HCT116 (cell line): Measurements from ENCODE around the gene CYBRD1. TPM values are rescaled to one million over a fixed set of nuclear protein-coding genes. Genes with fewer than 3 reads are reported as not detected.

Experiments
- ATAC-seq: fragments of 200-7000 bp; cut with Tn5 transposase; 2 replicates; pipeline ENCODE4 v1.9.1; 2020; ENCODE audit warnings: mild to moderate bottlenecking, moderate library complexity
- BruUV-seq: library from RNA; stranded (reverse); fragments of 400-500 nt; replicated peaks from 2 replicates; lab custom pipeline; 2021; lab: Mats Ljungman, UMichigan
- CTCF ChIA-PET: fragments of 300-600 bp; sonication (Branson Sonifier 250); formaldehyde crosslinking; loops from one replicate; lab custom pipeline; 2021; ENCODE audit warnings: antibody characterized with exemption; lab: Charles Lee
- POLR2A ChIA-PET: fragments of 300-600, 350-600 bp; sonication (Branson Sonifier 250); formaldehyde crosslinking; loops from one replicate; lab custom pipeline; 2021; ENCODE audit warnings: antibody characterized with exemption; lab: Charles Lee
- RAD21 ChIA-PET, 2 experiments: fragments of 300-600 bp; sonication (Branson Sonifier 250); formaldehyde crosslinking; loops; one replicate each; lab custom pipeline; 2023; ENCODE audit warnings: low total read pairs in 2 of 2; ENCODE audit not compliant: uncharacterized antibody in 2 of 2, unreplicated experiment in 2 of 2, low non-redundant PET in 1 of 2; lab: Charles Lee
- DNase-seq: peaks from one replicate; pipeline ENCODE4 v3.0.0-alpha.2; 2010; ENCODE audit warnings: low read depth, low spot score
- H2AFZ ChIP-seq: fragments of 200-600 bp; shearing (Covaris generic), sonication (generic); 2 replicates; pipeline ENCODE4 v1.6.1; 2017; ENCODE audit warnings: low read depth, mixed run types, mixed read lengths, antibody characterized with exemption, low read length; ENCODE audit not compliant: poor library complexity, severe bottlenecking
- H3K27ac ChIP-seq: 2 replicates; pipeline ENCODE4 v1.5.1; 2012; ENCODE audit warnings: low read depth, low read length
- H3K27me3 ChIP-seq: fragments of 200-600 bp; sonication (generic); 2 replicates; pipeline ENCODE4 v1.6.1; 2016; ENCODE audit warnings: mixed run types, low read length, mixed read lengths; ENCODE audit not compliant: insufficient read depth
- H3K36me3 ChIP-seq, 2 experiments: fragments of 200-500 bp in 1 of 2; fragments of 200-600 bp in 1 of 2; sonication (Bioruptor generic) in 1 of 2; sonication (generic) in 1 of 2; 2 replicates each; pipeline versions ENCODE4 v1.5.1 to v1.6.1; 2014 to 2016; ENCODE audit warnings: low read length in 2 of 2, inconsistent platforms in 1 of 2, mixed read lengths in 1 of 2, mixed run types in 1 of 2; ENCODE audit not compliant: insufficient read depth in 2 of 2, control insufficient read depth in 1 of 2
- H3K4me1 ChIP-seq, 2 experiments: fragments of 200-600 bp in 1 of 2; sonication (generic) in 1 of 2; 2 replicates each; pipeline versions ENCODE4 v1.5.1 to v1.6.1; 2012 to 2017; ENCODE audit warnings: low read length in 2 of 2, inconsistent platforms in 1 of 2, mild to moderate bottlenecking in 1 of 2, mixed read lengths in 1 of 2, mixed run types in 1 of 2, moderate library complexity in 1 of 2; ENCODE audit not compliant: insufficient read depth in 2 of 2, control insufficient read depth in 1 of 2
- H3K4me2 ChIP-seq: fragments of 200-600 bp; sonication (generic); 2 replicates; pipeline ENCODE4 v1.6.1; 2017; ENCODE audit warnings: mixed run types, low read length, mixed read lengths
- H3K4me3 ChIP-seq, 2 experiments: fragments of 200-600 bp in 1 of 2; sonication (generic) in 1 of 2; replicated peaks in 1 of 2; 2 replicates each; pipeline ENCODE4 v1.5.1; 2011 to 2016; ENCODE audit warnings: low read length in 2 of 2, control low read depth in 1 of 2, low read depth in 1 of 2, mild to moderate bottlenecking in 1 of 2, mixed read lengths in 1 of 2, mixed run types in 1 of 2
- H3K79me2 ChIP-seq: fragments of 200-600 bp; sonication (generic); 2 replicates; pipeline ENCODE4 v1.6.1; 2017; ENCODE audit warnings: mild to moderate bottlenecking, mixed run types, low read length, moderate library complexity, mixed read lengths; ENCODE audit not compliant: insufficient read depth
- H3K9ac ChIP-seq: fragments of 200-600 bp; sonication (generic); 2 replicates; pipeline ENCODE4 v1.6.1; 2016; ENCODE audit warnings: low read length, mixed read lengths
- H3K9me2 ChIP-seq: fragments of 200-600 bp; sonication (generic), shearing (Covaris generic); 2 replicates; pipeline ENCODE4 v1.6.1; 2017; ENCODE audit warnings: mixed run types, mild to moderate bottlenecking, moderate library complexity; ENCODE audit not compliant: insufficient read depth
- H3K9me3 ChIP-seq, 2 experiments: fragments of 200-500 bp in 1 of 2; fragments of 200-600 bp in 1 of 2; sonication (Bioruptor generic) in 1 of 2; sonication (generic) in 1 of 2; 2 replicates each; pipeline ENCODE4 v1.6.1; 2014 to 2017; ENCODE audit warnings: low read length in 2 of 2, mixed read lengths in 2 of 2, inconsistent platforms in 1 of 2, low read depth in 1 of 2, mild to moderate bottlenecking in 1 of 2, mixed run types in 1 of 2, moderate library complexity in 1 of 2; ENCODE audit not compliant: control insufficient read depth in 1 of 2, insufficient read depth in 1 of 2
- H4K20me1 ChIP-seq: fragments of 200-600 bp; sonication (generic), shearing (Covaris generic); 2 replicates; pipeline ENCODE4 v1.6.1; 2017; ENCODE audit warnings: mixed run types, mild to moderate bottlenecking, moderate library complexity; ENCODE audit not compliant: insufficient read depth
- CBX3 ChIP-seq: IDR thresholded peaks from 2 replicates; pipeline ENCODE4 v1.6.1; 2012; ENCODE audit warnings: low read depth
- CTCF ChIP-seq, 3 experiments: fragments of 200-600 bp in 1 of 3; sonication (generic) in 1 of 3; IDR thresholded peaks in 2 of 3; conservative IDR thresholded peaks in 1 of 3; 2 replicates each; pipeline ENCODE4 v1.5.1; 2012 to 2017; ENCODE audit warnings: low read depth in 2 of 3, low read length in 2 of 3, antibody characterized with exemption in 1 of 3, borderline replicate concordance in 1 of 3, control low read depth in 1 of 3, mild to moderate bottlenecking in 1 of 3, mixed read lengths in 1 of 3, mixed run types in 1 of 3, moderate library complexity in 1 of 3; ENCODE audit not compliant: insufficient read depth in 1 of 3
- EGR1 ChIP-seq: IDR thresholded peaks from 2 replicates; pipeline ENCODE4 v1.6.1; 2012; ENCODE audit warnings: low read depth
- ELF1 ChIP-seq: IDR thresholded peaks from 2 replicates; pipeline ENCODE4 v1.6.1; 2012; ENCODE audit warnings: low read depth, borderline replicate concordance
- EZH2phosphoT487 ChIP-seq: fragments of 200-600 bp; IDR thresholded peaks from 2 replicates; pipeline ENCODE4 v1.6.1; 2018; ENCODE audit warnings: antibody characterized with exemption, borderline replicate concordance
- POLR2A ChIP-seq: IDR thresholded peaks from 2 replicates; pipeline ENCODE4 v1.7.0; 2011; ENCODE audit warnings: borderline replicate concordance; ENCODE audit not compliant: insufficient read depth, insufficient read length; ENCODE audit errors: extremely low read depth
- SIN3A ChIP-seq: IDR thresholded peaks from 2 replicates; pipeline ENCODE4 v1.6.1; 2012; ENCODE audit warnings: low read depth
- YY1 ChIP-seq: IDR thresholded peaks from 2 replicates; pipeline ENCODE4 v1.6.1; 2011; ENCODE audit warnings: low read length, low read depth, moderate library complexity, mild to moderate bottlenecking; ENCODE audit not compliant: insufficient replicate concordance; ENCODE audit errors: extremely low read depth
- ZNF274 ChIP-seq: fragments of 200-500 bp; sonication (Bioruptor generic); IDR thresholded peaks from 2 replicates; pipeline ENCODE4 v1.6.1; 2014; ENCODE audit warnings: mild to moderate bottlenecking, low read depth, low read length, inconsistent platforms
- intact Hi-C: fragments of 100-400 bp; cut with micrococcal nuclease; formaldehyde crosslinking; loops from 2 replicates; pipeline ENCODE4 v1.10.0; 2022
- total RNA-seq: library from RNA; stranded (reverse); gene quantifications from one replicate; pipeline ENCODE4 v1.2.1, GENCODE V29; 2021; ENCODE audit not compliant: unreplicated experiment
- TF ChIP-seq, protein P1 (sequence below): IDR thresholded peaks from 2 replicates; pipeline ENCODE4 v1.6.1; 2012; ENCODE audit warnings: low read depth

CYBRD1 gene
- total RNA-seq, 1 experiment from 2014 or later = 14.9 TPM

DNA sequence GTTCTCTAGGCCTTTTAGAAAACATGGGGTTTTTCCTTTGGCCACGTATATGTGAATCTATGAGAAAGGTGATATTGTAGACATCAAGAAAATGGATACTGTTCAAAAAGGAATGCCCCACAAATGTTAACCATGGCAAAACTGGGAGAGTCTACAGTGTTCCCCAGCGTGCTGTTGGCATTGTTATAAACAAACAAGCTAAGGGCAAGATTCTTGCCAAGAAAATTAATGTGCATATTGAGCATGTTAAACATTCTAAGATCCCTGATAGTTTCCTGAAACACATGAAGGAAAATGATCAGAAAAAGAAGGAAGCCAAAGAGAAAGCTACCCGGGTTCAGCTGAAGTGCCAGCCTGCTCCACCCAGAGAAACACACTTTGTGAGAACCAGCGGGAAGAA, 64.9 kb downstream of the CYBRD1 start (continued):
- TF ChIP-seq, protein P1, sequence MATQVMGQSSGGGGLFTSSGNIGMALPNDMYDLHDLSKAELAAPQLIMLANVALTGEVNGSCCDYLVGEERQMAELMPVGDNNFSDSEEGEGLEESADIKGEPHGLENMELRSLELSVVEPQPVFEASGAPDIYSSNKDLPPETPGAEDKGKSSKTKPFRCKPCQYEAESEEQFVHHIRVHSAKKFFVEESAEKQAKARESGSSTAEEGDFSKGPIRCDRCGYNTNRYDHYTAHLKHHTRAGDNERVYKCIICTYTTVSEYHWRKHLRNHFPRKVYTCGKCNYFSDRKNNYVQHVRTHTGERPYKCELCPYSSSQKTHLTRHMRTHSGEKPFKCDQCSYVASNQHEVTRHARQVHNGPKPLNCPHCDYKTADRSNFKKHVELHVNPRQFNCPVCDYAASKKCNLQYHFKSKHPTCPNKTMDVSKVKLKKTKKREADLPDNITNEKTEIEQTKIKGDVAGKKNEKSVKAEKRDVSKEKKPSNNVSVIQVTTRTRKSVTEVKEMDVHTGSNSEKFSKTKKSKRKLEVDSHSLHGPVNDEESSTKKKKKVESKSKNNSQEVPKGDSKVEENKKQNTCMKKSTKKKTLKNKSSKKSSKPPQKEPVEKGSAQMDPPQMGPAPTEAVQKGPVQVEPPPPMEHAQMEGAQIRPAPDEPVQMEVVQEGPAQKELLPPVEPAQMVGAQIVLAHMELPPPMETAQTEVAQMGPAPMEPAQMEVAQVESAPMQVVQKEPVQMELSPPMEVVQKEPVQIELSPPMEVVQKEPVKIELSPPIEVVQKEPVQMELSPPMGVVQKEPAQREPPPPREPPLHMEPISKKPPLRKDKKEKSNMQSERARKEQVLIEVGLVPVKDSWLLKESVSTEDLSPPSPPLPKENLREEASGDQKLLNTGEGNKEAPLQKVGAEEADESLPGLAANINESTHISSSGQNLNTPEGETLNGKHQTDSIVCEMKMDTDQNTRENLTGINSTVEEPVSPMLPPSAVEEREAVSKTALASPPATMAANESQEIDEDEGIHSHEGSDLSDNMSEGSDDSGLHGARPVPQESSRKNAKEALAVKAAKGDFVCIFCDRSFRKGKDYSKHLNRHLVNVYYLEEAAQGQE = no peak
- TF ChIP-seq SIN3A = no peak
- no peak for TF ChIP-seq EZH2phosphoT487

DNA sequence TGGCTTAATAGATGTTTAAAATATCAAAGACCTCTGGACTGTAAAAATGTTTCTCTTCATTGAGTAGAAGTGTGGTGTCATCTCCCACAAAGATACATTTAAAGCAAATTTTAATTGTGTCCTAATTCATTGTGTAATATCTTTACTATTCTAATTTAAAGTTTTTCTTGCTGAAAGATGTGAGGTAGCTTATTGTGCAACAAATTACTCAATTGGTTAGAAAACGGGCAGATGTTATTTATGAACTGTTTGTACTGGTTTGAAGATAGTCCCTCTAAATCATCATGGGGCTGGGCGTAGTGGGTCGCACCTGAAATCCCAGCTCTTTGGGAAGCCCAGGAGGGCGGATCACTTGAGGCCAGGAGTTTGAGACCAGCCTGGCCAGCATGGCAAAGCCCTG, 65.3 kb downstream of the CYBRD1 start:
- Histone ChIP-seq H3K9me3 (no peaks in the 10 kb centered on the region), H2AFZ (no peak overlapping the region), H3K36me3 (no peaks in the 10 kb centered on the region), H3K4me3 (no peak overlapping the region), H3K27ac (no peak overlapping the region), H3K9ac (no peak overlapping the region), H3K27me3 (no peaks in the 10 kb centered on the region), H3K4me2 (no peak overlapping the region), H4K20me1 (no peaks in the 10 kb centered on the region), H3K9me2 (no peaks in the 10 kb centered on the region), H3K79me2 (no peaks in the 10 kb centered on the region), H3K4me1 (no peaks in the 10 kb centered on the region)
- intact Hi-C loops = no loop called here
- DNase-seq (no peak), ATAC-seq (no peak)
- CTCF ChIA-PET = interaction anchor here (1.3 to 1.4 kb wide), 2 partner anchors 11 to 14 kb away, joined by 3 to 7 read pairs; no protein-coding TSS in a partner anchor
- RAD21 ChIA-PET = no interaction called here
- POLR2A ChIA-PET = interaction anchor here (1.3 kb wide), 1 partner anchor 9 kb away, joined by 3 read pairs; no protein-coding TSS in a partner anchor
- TF ChIP-seq EGR1 (no peak), CTCF (IDR thresholded peaks at IDR 0.05 in 2 of 3, conservative IDR thresholded peaks at IDR 0.05 in 1 of 3; ENCODE audit: borderline replicate concordance in 1 of 3, insufficient read depth in 1 of 3, low read depth in 2 of 3, low read length in 2 of 3) (no peak), YY1 (no peak), ZNF274 (no peak), POLR2A (no peak), CBX3 (no peak), ELF1 (no peak)
- no TSS peak for BruUV-seq
